HG03175 (cell line): ENCODE results near the gene TTPAL.

Experiments
- ATAC-seq: cut with Tn5 transposase; IDR thresholded peaks from one replicate; pipeline ENCODE4 v1.9.1; 2021; ENCODE audit warnings: mild to moderate bottlenecking, moderate library complexity; ENCODE audit not compliant: unreplicated experiment

TTPAL gene

DNA sequence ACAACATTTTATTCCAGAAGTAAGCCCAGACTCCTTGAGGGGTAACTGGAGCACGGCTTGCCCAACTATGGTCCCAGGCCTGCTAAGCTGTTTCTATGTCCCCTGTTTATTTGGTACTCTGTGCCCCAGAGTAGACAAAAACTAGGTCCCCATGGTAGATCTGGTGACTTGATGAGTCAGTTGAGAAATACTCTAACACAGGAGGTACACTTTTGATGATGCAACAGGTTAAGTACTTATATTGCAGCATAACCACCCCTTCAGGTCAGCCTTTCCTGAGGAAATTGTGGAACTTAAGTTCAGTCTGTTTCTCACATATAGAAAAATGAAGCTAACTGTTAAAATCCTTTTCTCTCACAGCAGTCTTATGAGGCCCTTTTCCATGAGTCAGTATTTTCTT, 19.6 kb downstream of the TTPAL start:
- no peak for ATAC-seq

DNA sequence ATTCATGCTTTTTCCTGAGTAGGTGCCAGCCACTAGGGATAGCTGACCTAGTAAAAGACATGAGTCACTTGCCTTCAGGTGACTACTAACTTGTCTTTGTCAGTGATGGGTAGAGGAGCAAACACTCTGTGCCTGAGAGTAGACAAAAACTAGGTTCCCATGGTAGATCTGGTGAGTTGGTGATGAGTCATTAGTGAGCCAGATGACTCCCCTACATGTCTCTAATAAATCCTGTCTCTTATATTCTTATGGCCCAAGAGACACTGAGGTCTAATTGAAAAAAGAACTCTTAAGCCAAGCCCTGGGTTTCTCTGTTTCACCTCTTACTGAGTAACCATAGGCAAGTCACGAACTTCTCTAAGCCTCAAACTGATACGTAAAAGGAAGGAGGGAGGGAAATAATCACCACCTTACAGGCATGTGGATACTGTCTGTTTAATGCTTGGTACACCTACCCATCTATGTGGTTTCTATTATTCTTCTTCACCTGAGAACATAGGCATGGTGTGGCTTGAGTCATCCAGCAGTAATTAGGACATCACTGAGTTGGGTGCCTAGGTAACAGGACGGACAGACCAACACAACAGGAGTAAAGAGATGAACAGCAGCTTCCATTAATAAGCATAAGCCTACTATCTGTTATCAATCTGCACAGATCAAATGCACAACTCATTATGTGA, 20.3 kb downstream of the TTPAL start:
- ATAC-seq, result no peak

- ATAC-seq, result no peak
Observed at GRCh38 chr20:44496976-44497375, 21.3 kb downstream of the TTPAL start.

- ATAC-seq, result no peak
Observed at GRCh38 chr20:44497761-44498160, 22.1 kb downstream of the TTPAL start.

GRCh38 chr20:44500221-44500620, 24.5 kb downstream of the TTPAL start:
- no peak for ATAC-seq

DNA sequence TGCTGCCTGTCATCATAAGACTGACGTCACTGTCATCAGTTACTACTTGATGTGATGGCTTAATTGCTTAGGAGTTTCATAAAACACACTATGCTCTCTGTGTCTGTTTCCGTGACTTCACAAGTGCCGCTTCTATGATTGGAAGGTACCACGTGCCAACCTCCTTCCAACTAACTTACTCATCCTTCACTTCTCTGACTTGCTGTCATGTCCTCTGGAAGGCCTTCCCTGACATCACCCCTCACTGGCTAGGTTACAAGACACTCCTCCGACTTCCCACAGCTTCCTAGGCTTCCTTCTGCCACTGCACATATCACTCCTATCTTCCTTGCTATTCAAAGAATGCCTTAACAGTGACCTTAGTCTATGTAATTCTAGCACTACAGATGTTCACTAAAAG, 25.8 kb downstream of the TTPAL start:
- no peak for ATAC-seq

- no peak for ATAC-seq
Observed at GRCh38 chr20:44502968-44503367, 27.3 kb downstream of the TTPAL start.

DNA sequence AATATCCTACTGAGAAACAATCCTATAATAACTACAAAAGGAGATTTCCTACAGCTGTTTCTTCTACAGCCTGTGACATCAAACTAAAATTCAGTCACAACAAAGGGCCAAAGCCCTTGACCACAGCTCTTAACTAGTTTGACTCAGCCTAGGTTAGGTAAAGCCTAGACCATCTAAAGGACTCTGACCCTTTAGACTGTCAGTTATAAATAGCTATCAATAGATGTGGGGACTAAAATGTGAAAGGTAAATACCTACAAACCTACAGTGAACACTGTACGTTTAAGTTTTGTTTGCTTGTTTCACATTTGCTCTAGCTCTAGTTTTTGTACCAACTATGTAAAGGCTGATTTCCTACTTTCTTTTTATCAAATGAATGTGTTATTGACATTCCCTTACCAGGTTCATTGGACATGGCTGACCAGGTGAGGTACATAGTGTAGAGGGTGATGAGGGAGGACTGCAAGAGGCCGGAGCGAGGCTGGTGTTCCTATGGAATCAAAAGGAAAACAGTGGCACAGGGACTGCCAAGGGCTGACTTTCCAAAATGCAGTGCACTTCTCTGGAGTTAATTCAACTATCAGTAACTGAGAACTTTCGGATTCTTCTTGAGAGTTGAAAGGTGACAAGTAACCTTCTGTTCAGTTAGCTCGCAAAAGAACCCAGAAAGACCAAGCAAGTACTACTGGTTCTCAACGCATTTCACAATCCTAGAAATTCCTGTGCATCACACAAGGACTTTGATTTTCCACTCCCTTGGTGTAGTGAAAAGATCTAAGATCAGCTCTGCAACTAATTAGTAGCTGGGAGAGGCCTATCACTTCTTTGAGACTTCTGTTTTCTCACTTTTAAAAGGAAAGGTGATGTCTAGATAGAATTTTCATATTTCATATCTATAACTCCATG, 29.0 kb downstream of the TTPAL start:
- ATAC-seq, result no peak

DNA sequence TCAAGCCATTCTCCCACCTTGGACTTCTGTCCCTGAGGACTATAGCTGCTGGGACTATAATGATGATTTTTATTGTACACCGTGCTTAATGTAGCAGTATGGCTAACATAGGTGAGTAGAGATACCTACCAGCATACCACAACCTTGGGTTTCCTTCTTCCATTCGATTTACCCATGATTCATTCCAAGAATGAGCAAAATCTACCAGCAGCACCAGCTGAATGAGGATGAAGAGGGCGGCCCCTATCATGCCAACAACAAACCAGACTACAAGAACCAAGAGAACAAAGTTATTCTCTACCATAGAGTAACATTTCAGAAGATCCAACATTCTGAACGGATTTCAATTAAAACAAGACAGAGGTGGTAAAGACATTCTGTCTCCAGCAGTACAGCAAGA, 34.1 kb downstream of the TTPAL start:
- no peak for ATAC-seq

DNA sequence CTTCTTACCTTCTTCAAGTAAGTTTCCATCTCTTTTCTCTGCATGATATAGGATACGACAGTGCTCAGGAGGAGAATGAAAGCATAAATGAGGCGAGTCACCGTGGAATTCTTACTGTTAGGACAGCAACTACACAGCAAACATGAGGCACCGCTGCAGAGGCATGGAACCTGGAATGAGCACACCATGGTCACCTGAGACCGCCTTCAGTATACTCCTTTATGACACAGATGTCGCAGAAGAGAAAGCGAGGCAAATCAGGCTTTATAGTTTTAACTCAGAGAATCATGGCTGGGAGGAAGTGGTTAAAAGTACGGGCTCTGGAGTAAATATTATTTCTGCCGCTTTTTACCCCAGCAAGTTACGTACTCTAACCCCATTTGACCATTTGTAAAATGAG, 38.2 kb downstream of the TTPAL start:
- no peak for ATAC-seq

DNA sequence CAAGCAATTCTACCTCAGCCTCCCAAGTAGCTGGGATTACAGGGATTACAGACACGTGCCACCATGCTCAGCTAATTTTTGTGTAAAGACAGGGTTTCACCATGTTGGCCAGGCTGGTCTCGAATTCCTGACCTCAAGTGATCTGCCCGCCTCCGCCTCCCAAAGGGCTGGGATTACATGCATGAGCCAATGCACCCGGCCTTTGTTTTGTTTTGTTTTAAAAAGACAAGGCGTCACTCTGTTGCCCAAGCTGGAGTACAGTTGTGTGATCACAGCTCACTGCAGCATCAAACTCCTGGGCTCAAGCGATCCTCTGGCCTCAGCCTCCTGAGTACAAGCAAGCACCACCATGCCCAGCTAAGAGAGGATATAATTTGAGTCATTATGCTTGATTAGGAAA, 40.8 kb downstream of the TTPAL start:
- no peak for ATAC-seq

DNA sequence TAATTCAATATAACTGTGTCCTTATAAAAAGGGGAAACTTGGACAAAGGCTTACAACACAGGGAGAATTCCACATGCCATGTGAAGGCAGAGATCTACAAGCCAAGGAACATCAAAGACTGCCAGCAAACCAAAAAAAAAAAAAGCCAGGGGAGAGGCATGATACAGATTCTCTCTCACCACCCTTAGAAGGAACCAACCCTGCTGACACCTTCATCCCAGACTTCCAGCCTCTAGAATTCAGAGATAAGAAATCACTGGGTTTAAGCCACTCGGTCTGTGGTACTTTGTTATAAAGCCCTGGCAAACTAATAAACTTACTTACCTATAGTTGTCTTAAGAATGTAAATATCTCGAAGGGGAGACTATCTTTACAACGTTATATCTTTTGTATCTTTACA, 41.8 kb downstream of the TTPAL start:
- ATAC-seq, result no peak

DNA sequence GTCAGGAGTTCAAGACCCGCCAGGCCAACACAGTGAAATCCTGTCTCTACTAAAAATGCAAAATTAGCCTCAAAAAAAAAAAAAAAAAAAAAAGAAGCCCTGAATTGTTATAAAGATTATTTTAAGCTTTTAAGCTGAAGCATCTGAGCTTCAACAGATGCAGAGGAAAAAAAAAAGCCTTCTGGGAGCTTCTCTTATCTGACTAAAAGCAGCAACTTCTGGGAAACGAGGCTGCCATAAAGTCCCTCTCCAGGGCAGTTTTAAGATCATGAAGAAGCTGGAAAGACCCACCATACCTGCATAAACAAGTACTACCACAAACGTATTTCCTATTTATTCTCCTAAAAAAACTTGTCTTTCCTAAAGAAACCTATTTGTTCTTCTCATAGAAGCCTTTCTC, 42.6 kb downstream of the TTPAL start:
- no peak for ATAC-seq

GRCh38 chr20:44520881-44521280, 45.2 kb downstream of the TTPAL start:
- no peak for ATAC-seq

GRCh38 chr20:44521484-44522481, 46.1 kb downstream of the TTPAL start, which contains the start of gene SERINC3:
Gene SERINC3 (minus strand): TSS chr20:44522070. CDS start chr20:44521951, 119 bp downstream.
- peak; percentile 99 for ATAC-seq

GRCh38 chr20:44522841-44523240, 47.2 kb downstream of the TTPAL start:
- no peak for ATAC-seq

DNA sequence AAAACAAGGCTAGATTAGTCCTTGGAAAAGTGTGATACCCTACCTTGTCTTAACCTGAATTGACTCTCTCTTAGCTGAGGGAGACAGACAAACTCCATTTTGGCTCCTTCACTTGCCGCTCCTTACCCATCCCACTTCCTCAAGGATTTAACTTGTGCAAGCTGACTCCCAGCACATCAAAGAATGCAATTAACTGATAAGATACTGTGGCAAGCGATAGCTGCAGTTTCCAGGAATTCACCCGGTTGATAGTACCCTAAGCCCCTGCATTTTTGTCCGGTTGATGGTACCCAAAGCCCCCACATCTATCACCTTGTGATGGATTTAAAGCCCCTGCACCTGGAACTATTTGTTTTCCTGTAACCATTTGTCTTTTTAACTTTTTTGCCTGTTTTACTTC, 48.1 kb downstream of the TTPAL start:
- no peak for ATAC-seq

GRCh38 chr20:44526129-44526528, 50.5 kb downstream of the TTPAL start:
- ATAC-seq, result no peak

DNA sequence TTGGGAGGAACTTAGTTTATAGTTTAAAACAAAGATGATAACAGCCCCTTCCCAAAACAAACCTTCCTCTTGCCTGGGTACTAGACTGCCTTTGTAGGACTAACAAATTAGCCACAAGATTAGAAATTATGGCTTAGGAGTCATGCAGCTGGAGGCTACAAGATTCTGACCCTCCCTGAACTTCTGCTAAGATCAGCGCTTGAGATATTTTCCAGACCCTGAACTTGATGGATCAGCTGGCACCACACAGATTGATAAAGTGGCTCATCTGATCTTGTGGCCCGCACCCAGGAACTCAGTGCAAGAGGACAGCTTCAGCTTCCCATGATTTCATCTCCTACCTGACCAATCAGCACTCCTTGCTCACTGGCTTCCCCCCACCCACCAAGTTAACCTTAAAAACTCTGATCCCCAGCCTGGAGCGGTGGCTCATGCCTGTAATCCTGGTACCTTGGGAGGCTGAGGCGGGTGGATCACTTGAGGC, 52.1 kb downstream of the TTPAL start:
- no peak for ATAC-seq

DNA sequence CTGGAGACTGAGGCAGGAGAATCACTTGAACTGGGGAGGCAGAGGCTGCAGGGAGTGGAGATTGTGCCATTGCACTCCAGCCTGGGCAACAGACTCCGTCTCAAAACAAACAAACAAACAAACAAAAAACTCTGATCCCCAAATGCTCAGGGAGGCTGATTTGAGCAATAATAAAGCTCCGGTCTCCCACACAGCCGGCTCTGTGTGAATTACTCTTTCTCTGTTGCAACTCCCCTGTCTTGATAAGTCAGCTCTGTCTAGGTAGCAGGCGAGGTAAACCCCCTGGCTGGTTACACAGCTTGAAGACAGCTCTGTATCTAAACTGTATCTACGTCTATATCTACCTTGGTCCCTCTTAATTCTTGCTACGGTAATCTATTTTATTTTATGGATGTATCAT, 52.6 kb downstream of the TTPAL start:
- ATAC-seq, result no peak
